Inflammatory macrophage treated with lipopolysaccharide for 4 hours (primary cell): ENCODE data around the gene CCDC57.

ENCODE experiments used
- DNase-seq: peaks from one replicate; pipeline ENCODE4 v3.0.0-alpha.2; 2020

The CCDC57 gene

DNA sequence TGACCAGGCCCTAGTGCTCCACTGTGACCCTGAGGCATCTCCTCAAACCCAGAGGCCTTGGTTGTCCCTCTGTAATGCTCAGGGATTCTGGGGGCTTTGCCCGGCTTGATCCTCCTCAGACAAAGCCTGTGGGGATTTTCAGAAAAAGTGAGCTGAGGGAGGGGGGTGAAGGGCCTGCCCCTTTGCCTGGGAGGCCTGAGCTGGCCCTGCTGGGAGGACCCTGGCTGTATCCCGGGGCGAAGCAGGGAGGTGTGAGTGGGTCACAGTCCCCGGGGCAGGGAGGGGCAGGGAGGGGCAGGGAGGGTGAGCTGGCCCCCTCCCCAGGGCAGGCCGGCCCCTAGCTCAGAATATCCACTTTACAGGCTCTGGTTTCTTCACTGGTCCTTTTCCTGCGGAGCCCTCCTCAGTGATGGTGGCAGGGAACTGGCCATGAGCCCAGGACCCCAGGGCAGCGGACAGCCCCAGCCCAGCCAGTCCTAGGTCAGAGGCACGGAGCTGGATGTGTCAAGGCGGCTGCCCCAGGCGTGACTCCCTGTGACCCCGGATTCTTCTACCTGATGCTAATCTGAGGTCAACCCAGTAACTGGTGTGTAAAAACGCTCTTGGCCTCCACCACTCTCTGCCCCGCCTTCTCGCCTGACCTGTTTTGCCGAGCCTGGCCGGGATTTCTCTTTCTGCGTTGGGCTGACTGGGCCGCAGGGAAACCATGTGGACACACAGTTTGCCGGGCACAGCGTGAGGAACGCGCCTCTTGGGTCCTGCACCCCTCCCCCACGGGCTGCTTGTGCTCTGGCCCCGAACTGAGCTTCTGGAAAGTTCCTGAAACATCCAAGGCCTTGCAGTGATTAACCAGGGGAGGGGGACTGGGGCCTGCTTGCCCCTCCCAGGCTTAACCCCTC is 108.8 kb downstream of the CCDC57 start:
- no peak for DNase-seq

DNA sequence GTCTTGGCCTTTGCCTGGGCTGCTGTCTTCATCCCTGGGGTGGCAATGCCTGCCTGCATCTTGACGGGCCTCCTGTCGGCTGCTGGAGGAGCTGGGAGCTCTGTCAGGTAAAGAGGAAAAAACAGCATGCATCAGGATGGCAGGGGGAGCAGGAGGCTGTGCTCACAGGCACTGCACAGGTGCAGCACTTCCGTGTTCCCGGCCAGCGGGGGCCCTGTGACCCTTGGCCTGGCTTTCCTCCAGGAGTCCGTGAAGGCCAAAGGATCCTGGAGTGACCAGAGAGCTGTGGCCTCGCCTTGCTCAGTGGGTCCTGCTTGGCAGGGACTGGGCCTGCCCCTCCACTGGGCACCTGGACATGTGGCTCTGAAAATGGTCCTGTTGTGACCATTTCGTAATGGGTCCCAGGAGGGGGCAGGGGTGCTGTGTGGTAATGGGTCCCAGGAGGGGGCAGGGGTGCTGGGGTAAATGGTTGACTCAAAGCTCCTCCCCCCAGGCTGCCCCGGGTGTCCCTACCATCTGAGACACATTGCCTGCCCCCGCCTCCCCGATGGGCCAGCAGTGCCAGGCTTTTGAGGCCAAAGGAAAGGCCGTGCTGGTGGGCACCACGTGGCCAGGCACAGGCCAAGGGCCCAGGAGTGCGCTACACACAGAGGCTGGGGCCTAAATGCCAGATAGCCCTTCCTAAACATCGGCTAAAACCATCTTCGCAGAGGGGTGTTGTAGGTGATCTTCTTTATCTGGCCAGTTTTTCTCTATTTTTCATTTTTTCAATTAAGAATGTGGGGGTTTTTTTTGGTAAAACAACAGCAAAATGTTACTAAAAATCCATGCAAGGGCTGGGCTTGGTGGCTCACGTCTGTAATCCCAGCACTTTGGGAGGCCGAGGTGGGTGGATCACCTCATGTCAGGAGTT is 110.6 kb downstream of the CCDC57 start:
- DNase-seq, result no peak

DNA sequence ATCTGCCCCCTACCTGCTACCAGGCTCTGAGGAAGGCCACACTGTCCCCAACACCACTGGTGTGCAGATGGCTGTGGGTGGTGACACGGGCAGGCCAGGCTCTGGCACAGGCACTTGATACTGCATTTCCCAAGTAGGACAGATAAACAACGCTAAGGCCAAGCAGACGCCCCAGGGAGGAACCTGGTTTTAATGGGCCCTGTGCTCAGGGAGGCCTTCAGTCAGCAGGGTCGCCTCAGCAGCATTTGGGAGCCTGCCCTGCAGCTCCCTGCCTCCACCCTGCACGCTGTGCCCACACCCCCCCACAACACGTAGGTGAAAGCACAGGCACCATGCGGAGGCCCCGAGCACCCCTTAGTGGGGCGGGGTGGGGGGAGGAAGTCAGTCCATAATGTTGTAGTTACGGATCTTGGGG is 111.3 kb downstream of the CCDC57 start:
- DNase-seq, result no peak

DNA sequence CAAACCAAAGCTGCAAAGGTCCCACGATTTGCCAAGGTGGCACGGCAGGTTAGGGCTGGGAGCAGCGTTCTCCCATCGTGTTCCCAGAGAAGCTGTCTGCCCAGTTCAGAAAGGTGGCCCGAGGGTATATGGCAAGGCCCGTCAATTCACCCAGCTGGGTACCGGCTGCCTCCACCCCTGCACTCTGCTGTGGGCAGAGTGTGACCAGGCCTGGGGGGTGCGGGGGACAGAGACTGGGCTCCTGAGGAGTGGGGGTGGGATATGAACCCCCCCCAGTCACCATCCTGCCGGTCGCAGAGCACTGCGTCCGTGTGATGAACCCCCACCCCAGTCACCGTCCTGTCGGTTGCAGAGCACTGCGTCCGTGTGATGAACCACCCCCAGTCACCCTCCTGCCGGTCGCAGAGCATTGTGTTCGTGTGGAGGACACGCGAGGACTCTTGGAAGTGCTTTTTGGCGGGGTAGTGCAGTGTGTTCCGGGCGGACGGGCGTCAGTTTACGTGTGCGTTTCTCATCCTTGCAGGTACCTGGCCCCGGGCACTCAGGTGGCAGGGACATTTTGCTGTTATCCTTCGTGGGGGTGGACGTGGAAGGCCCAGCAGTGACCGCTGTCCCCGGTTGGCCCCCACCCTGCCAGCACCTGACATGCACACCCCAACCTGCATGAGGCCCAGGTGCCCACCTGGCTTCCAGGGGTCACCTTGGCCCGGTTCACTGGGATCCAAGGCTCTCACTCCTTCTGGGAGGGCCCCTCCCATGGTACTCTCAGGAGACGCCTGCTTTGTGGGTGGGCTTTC is 111.9 kb downstream of the CCDC57 start:
- DNase-seq, result no peak

DNA sequence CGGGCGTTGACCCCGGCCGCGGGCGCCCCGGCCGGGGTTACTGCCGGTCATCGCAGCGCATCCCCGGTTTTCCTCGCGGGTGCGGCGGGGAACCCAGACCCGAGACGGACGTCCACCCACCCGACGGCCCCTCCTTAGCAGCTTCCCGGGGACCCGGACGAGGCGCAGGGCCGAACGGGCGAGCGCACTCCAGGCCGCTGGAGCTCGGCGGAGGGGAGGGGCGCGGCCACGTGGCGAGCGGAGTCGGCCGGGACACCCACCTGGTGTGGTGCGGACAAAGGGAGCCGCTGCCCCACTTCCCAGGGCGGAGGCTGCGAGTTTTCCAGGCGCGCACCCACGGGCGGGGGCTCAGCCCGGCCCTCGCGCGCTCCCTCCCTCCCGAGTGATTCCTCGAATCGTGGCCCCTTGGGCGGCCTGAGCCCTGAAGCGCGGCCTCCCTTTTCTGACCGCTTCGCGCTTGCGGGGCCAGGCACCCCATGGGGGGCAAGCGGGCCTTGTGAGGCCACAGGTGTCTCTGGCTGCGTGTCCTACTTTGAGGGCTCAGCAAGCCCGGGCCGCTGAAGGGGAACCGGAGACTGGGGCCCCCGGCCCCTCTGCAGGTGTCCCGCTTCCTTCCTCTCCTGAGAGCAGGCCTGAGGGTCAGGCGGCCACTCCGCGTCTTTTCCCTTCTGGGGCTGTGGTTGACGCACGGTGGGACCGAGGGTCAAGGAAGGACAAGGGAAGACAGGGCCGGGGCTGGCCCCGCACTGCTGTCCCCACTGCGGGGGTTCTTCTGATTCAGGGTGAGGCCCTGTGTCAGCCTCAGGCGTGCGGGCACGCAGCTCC is 113.5 kb downstream of the CCDC57 start:
- no peak for DNase-seq

DNA sequence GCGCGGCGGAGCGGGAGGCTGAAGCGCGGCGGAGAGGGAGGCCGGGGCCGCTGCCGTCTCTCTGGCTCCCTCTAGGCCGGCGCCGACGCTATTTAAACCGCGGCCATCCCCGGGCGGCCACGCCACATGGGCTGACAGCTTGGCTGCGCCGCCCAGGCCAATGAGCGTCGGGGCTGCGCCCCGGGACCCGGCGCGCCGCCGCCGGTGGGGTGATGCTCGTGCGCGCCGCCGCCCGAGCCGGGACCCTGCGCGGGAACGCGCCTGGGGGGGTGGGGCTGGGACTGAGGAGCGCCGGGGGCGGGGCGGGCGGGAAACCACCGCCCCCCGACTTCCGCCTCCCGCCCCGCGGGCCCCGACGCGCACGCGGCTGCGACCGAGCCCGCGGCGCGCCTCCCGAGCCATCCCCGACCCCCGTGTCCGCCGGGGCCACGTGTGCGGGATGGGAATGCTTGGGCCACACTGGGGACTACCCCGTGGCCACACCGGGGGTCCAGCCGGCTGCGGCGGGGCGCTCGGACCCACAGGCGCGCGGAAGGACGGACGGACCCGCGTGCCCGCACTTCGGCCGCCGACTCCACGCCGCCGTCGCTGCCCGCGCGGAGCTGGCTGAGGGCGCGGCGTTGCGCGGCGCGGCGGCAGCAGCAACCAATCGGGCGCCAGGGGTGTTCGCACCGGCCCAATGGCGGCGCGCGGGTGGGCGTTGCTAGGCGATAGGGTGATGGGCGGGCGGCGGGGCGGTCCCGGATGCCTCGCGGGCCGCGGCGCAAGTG is 114.3 kb downstream of the CCDC57 start, which contains the start of gene FASN:
Gene FASN (minus strand): TSS at position 68 of the 770 bp plus-strand sequence. CDS start 1,791 bp downstream, outside the sequence.
- DNase-seq, result peak; percentile 97

DNA sequence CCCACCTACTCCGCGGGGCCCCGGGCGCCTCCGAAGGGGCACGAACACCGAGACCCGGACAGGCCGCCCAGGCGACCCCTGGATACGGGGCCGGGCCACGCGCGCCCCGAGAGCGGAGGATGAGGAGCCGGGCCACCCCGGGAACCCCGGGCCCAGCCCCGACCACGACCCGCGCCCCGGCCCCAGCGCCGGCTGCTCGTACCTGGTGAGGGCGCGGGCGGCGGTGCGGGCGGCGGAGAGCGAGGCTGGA is 114.8 kb downstream of the CCDC57 start:
- no peak for DNase-seq

DNA sequence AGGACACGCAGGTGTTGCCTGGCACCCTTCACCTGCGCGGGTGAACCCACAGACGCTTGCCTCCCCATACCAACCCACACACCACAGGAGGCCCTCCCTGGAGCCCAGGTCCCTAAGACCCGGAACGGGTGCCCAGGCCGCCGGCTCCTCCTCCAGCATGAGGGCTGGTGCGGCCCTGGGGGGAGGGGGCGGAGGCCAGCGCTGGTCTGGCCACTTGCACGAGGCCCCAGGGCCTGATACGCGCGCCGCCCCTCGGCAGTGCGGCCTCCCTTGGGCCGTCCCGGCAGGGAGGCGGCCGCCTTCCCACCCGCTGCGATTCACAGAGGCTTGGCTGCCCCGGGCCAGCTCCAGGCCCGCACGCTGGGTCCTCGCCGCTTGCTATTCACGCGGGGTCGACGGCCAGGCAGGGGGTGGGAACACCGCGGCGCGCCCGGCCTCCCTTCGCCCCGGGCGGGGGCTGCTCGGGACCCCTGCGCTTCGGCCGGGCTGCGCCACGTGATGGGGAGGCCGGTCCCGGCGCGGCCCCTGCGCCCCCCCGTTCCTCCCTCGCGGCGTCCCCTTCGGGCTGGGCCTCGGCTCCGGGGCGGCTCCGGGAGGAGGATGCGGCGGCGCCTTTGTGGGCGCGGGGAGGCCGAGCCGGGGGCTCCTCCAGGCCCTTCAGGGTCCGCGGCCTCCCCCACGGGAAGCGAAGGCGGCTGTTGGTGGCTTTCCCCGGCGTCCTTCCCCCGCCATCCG is 115.3 kb downstream of the CCDC57 start:
- DNase-seq, result peak; percentile 43

DNA sequence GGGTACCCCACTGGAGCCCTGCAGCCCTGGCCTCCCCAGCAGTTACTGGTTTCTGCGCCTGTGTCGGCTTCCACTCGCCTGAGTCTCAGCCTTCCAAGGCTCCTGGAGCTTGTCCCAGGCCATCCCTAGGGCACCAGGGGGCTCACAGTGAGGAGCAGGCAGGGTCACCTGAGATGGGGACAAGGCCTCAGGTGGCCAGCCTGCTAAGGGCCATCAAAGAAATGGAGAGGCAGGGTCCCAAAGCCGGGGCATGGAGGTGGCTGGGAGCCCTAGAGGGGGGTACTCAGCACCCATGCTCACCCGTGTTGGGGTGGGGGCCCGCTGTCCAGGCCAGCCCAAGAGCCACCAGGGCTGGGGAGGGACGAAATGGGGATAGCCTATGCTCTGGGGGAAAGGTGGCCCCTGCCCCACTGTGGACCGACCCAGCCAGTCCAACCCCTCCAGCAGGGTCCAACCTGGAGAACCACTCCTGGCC is 115.9 kb downstream of the CCDC57 start:
- DNase-seq, result no peak

DNA sequence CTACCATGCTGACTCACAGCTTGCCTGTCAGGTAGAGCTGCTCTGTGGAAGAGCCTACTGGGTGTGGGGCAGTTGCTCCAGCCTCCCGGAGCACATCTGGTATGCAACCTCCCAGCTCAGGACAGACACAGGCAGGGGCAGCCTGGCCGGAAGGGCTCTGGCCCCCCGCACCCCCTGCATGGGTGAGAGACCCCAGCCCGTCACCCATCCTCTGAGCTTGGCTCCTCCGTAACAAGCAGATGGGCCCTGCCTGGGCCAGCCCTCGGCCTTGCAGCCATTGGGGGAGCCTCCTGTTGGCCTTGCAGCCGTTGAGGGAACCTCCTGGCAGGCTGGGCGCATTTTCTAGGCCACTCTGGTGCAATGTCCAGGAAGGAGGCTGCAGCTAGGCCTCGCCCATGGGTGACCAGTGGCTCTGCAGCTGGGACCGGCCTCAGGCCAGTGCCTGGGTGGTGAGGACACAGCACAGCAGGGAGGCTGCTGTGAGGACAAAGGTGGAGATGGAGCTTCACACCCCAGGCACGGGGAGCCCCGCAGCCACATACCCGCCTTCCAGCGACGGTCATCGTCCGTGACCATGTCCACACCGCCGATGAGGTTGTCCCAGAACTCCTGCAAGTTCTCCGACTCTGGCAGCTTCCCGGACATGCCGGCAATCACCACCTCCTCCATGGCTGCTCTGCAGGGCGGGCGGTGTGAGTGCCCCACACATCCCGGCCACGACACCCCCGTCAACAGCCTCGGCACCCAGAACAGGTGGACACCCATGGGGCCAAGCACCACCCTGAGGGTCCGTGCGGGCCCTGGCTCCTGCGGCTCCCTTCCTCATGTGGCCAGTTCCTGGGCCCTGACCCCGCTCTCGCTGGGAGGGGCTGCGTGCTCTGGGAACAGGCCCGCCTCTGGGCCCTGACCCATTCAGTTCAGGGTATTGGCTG is 116.6 kb downstream of the CCDC57 start:
- DNase-seq, result no peak

DNA sequence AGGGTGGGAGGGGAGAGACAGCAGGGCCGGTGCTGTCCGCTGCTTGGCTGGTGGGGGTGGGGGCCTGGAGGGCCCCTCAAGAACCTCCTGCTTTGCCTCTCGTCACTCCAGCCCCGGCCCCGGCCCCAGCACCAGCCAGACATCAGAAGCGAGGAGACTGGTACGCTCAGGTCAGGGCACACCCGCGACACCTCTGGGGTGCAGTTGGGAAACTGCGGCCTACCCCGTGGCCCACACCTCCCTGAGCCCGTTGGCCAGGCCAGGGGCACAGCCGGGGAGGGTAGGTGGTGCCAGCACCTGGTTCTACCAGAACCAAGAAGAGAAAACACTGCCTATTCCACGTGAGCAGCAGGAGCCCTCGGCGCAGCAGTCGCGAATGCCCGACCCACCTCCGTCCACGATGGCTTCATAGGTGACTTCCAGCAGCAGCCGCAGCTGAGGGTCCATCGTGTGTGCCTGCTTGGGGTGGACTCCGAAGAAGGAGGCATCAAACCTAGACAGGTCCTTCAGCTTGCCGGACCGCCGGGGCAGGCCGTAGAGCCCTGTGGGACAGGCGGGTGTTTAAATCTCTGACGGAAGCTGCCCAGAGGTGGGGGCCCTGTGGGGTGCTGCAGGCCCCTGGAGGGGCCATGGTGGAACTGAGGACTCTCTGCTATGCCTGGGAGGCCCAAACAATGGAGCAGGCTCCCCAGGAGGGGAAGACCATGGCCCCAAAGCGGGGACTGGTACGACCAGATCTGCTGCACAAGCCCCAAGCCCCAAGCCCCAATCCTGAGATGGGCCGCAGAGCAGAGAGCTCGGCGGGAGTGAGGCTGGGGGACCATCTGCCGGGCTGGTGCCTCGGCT is 117.5 kb downstream of the CCDC57 start:
- no peak for DNase-seq

DNA sequence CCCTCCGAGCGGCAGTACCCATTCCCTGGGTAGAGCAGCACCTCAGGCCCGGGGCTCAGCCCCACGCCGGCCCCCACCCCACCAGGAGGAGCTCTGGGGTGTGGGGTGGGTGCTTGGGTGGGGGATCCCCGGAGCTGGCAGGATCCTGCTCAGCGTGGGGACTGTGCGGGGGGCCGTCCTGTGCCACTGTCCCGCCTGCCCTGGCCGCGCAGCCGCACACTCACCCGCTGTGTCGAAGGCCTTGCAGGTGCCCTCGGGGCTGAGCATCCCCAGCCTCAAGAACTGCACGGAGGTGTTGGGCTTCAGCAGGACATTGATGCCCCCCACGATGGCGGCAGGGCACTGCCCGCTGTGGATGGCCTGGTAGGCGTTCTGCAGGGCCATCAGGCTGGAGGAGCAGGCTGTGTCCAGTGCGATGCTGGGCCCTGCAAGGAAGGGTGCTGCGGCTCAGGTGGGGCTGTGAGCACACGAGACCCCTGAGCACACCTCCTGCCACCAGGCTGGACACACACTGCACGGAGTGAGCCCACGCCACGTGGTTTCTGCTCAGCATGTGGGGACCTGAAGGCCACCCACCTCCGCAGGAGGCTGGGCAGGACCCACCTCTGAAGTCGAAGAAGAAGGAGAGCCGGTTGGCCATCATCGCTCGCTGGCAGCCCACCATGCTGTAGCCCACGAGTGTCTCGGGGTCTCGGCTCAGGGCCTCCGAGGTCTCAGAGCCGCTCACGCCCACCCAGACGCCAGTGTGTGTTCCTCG is 119.5 kb downstream of the CCDC57 start:
- no peak for DNase-seq

DNA sequence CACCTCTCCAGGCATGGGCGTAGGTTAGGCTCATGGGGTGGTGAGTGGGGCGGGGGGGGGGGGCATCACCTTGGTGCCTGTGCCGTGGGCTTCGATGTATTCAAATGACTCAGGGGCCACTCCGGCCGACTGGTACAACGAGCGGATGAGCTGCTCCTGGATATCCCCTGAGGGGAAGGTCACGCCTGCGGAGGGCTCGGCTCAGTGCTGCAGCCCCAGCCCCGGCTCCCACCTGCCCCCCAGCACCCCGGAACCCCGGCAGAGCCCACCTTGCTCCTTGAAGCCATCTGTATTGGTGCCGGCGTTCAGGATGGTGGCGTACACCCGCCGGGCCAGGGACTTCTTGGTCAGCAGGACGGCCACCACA is 120.0 kb downstream of the CCDC57 start:
- DNase-seq, result no peak

DNA sequence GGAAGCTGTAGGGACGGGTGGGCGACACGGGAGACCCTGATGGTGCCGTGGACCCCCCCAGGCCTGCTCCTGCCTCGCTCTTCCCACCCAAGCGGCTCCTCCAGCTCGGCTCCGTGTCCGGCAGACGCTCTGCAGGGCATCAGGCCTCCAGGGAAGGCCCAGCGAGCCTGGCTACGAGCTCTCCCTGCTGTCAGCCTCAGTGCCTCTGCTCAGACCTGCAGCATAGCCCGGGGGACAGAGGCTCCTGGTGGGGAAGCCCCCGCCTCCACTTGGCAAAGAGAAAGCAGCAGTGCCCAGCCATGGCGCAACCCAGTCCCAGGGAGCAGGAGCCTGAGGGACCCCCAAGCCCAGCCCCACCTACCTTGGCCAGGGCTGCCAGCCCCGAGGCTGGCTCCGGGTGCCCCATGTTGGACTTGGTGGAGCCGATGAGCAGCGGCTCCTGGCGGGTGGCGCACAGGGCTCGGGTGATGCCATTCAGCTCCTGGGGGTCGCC is 120.5 kb downstream of the CCDC57 start:
- no peak for DNase-seq

DNA sequence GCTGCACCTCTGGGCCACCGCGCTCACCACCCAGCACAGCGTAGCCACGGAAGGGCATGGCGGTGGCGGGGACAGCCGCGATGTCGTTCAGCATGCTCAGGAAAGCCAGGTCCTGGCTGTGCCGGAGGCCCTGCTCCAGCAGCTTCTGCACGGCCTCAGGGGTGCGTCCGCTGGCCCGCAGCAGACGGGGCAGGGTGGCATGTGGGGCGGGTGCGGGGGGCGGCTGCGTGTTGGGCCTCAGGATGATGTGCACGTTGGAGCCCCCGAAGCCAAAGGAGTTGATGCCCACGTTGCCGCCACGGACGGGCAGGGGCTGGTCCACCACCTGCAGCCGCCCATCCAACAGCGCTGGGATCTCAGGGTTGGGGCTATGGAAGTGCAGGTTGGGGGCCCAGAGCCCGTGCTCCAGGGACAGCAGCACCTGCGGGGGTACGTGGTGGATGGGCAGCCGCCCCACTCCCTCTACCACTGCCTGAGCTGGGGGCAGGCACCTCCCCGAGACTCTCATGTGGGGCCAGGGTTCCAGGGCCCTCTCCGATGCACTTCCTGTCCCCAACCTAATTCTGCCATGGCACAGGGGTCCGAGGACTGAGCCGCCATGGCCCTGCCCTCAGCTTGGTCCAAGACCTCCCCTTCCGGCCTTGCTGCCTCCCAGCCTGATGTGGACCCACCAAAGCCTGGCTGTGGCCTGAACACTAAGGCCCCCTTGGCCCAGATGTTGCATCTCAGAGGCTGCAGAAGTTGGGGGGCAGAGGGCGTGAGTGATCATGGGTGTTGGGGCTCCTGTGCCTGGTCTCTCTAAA is 121.2 kb downstream of the CCDC57 start:
- DNase-seq, result no peak

DNA sequence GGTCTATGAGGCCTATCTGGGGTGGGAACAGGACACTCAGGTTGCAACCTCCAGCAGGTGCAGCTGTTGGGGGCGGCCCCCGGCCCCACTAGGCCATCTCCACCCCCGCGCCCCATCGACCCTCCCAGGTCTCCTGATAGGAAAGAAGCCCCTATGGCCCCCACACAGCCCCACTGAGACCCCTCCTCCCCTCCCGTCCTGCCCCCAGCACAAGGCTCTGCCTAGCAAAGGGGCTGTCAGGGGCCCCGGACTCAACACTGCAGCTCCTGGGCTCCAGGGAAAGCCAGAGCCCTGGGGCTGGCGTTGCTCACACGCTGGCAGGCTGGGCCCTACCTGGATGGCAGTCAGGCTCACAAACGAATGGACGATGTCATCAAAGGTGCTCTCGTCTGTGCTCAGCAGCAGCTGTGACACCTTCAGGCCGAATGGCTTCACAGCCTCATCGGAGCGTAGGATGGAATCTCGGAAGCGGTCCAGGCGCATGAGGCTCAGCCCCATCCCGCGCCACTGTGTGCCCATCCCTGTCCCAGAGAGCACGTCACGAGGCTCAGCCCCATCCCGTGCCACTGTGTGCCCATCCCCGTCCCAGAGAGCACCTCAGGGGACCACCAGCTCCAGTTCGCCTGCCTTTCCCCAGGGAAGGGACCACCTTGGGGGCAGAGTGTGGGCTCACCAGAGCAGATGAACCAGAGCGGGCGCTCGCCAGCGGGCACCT is 121.9 kb downstream of the CCDC57 start:
- DNase-seq, result no peak
